GM12892 (cell line): ENCODE results near the gene CACNA1G.

Experiments used
- POLR2A ChIP-seq: IDR thresholded peaks from 2 replicates; pipeline ENCODE4 v1.6.1; 2011; ENCODE audit warnings: low read depth, low read length, control low read depth
- POLR2AphosphoS5 ChIP-seq: IDR thresholded peaks from 2 replicates; pipeline ENCODE4 v1.6.1; 2011; ENCODE audit warnings: low read depth, low read length, control low read depth

GRCh38 chr17:50665838-50666237, 105.3 kb downstream of the CACNA1G start:
- no peak for TF ChIP-seq POLR2AphosphoS5
- TF ChIP-seq POLR2A = no peak
